ENCODE data around the gene RBM10. TPM values are rescaled to one million over a fixed set of nuclear protein-coding genes. Genes with fewer than 3 reads are reported as not detected.

The RBM10 gene
- total RNA-seq, 1 experiment from 2014 or later = 56.9 TPM

GRCh38 chrX:47210661-47211425 lies 65.8 kb downstream of the RBM10 start:
- H3K27me3 ChIP-seq (ENCODE audit: insufficient read depth, low read length) = no peaks in the 10 kb centered on the region
- ChIA-PET POLR2A (no interaction called here), RAD21 (ENCODE audit: low non-redundant PET in 1 of 2, low total read pairs in 2 of 2, uncharacterized antibody in 2 of 2, unreplicated experiment in 2 of 2) (no interaction called here), CTCF (no interaction called here)
- H3K27ac ChIP-seq (ENCODE audit: low read depth, low read length) = no peak overlapping the region
- H3K79me2 ChIP-seq (ENCODE audit: insufficient read depth, low read length) = no peaks in the 10 kb centered on the region
- H4K20me1 ChIP-seq (ENCODE audit: insufficient read depth) = no peaks in the 10 kb centered on the region
- intact Hi-C loops (cut with micrococcal nuclease) = no loop called here
- no peaks in the 10 kb centered on the region for H3K9me3 ChIP-seq (ENCODE audit: control insufficient read depth in 1 of 2, insufficient read depth in 1 of 2, low read depth in 1 of 2, low read length in 2 of 2)
- no peak overlapping the region for H2AFZ ChIP-seq (ENCODE audit: low read depth, low read length, poor library complexity, severe bottlenecking)
- no peak for TF ChIP-seq ATF3 (IDR thresholded peaks at IDR 0.05)
- TF ChIP-seq RAD21 (IDR thresholded peaks at IDR 0.05; ENCODE audit: low read depth) = no peak
- no peak for TF ChIP-seq CEBPB (IDR thresholded peaks at IDR 0.05; ENCODE audit: low read depth)
- no peak for TF ChIP-seq JUND (IDR thresholded peaks at IDR 0.05)
- no peak for TF ChIP-seq EZH2phosphoT487 (IDR thresholded peaks at IDR 0.05; ENCODE audit: borderline replicate concordance)
- no peak for TF ChIP-seq MAX (IDR thresholded peaks at IDR 0.05)
- TF ChIP-seq ELF1 (IDR thresholded peaks at IDR 0.05; ENCODE audit: borderline replicate concordance, low read depth) = no peak
- no peak for TF ChIP-seq ZBTB33 (IDR thresholded peaks at IDR 0.05; ENCODE audit: extremely low read depth, insufficient replicate concordance, low read length)
- no peak for TF ChIP-seq SP1 (IDR thresholded peaks at IDR 0.05; ENCODE audit: low read depth)
- TF ChIP-seq REST (IDR thresholded peaks at IDR 0.05; ENCODE audit: low read depth) = no peak
- no TSS peak for BruUV-seq (replicated peaks)
- H3K36me3 ChIP-seq (ENCODE audit: control insufficient read depth in 1 of 2, insufficient read depth in 2 of 2, low read length in 2 of 2) = peaks cover 37 to 48% of the 10 kb centered on the region in 2 experiments
- ATAC-seq (no peak), DNase-seq (ENCODE audit: low read depth, low spot score) (no peak)
- H3K4me3 ChIP-seq (replicated peaks in 1 of 2; ENCODE audit: low read depth in 1 of 2, low read length in 2 of 2) = no peak overlapping the region
- no peak overlapping the region for H3K9ac ChIP-seq (ENCODE audit: low read length)
- H3K9me2 ChIP-seq (ENCODE audit: insufficient read depth) = no peaks in the 10 kb centered on the region
- no peak overlapping the region for H3K4me2 ChIP-seq (ENCODE audit: low read length)
- H3K4me1 ChIP-seq (ENCODE audit: control insufficient read depth in 1 of 2, insufficient read depth in 2 of 2, low read length in 2 of 2) = no peaks in the 10 kb centered on the region
